Epidermal melanocyte (primary cell): Measurements from ENCODE around the gene TRIO.
A peak's percentile ranks its signal among the peaks of the same experiment; 100 is the strongest.

Experiments used
- DNase-seq: peaks from one replicate; pipeline ENCODE4 v3.0.0; 2011; ENCODE audit warnings: low spot score; ENCODE audit not compliant: insufficient read length

TRIO gene

GRCh38 chr5:14122089-14122488, 21.1 kb upstream of the TRIO start:
- no peak for DNase-seq

- DNase-seq: no peak
These were observed 19.6 kb upstream of the TRIO start for GRCh38 chr5:14123551-14123950.

- no peak for DNase-seq
These were observed 19.1 kb upstream of the TRIO start for GRCh38 chr5:14123974-14124482.

- no peak for DNase-seq
These were observed 17.9 kb upstream of the TRIO start for GRCh38 chr5:14125262-14125661.

GRCh38 chr5:14127587-14127986, 15.6 kb upstream of the TRIO start:
- no peak for DNase-seq

- no peak for DNase-seq
These were observed 15.1 kb upstream of the TRIO start for GRCh38 chr5:14128079-14128478.

- DNase-seq: no peak
These were observed 14.0 kb upstream of the TRIO start for GRCh38 chr5:14129123-14129522.

- no peak for DNase-seq
These were observed 11.2 kb upstream of the TRIO start for GRCh38 chr5:14131855-14132503.

- no peak for DNase-seq
These were observed 9.7 kb upstream of the TRIO start for GRCh38 chr5:14133394-14133793.

- no peak for DNase-seq
These were observed 9.1 kb upstream of the TRIO start for GRCh38 chr5:14134083-14134482.

- no peak for DNase-seq
These were observed 8.4 kb upstream of the TRIO start for GRCh38 chr5:14134771-14135170.

- no peak for DNase-seq
These were observed 7.5 kb upstream of the TRIO start for GRCh38 chr5:14135621-14136020.

GRCh38 chr5:14136228-14136627, 6.9 kb upstream of the TRIO start:
- peak; percentile 83 for DNase-seq

GRCh38 chr5:14138608-14139540, 4.3 kb upstream of the TRIO start:
- DNase-seq: no peak

- DNase-seq: no peak
These were observed 1.4 kb upstream of the TRIO start for GRCh38 chr5:14141764-14142163.

- DNase-seq: no peak
These were observed 828 bp upstream of the TRIO start for GRCh38 chr5:14142202-14142826.

GRCh38 chr5:14143546-14143840, 351 bp downstream of the TRIO start:
- DNase-seq: no peak

- DNase-seq: no peak
These were observed 871 bp downstream of the TRIO start for GRCh38 chr5:14143841-14144585.

- DNase-seq: peak; percentile 76
These were observed 1.7 kb downstream of the TRIO start for GRCh38 chr5:14144586-14145434.

- no peak for DNase-seq
These were observed 2.5 kb downstream of the TRIO start for GRCh38 chr5:14145435-14146334.
